Bronchial epithelial cell (primary cell): Measurements from ENCODE around the gene PEX10. TPM values are rescaled to one million over a fixed set of nuclear protein-coding genes. Genes with fewer than 3 reads are reported as not detected.
A peak's percentile ranks its signal among the peaks of the same experiment; 100 is the strongest.

Experiments
- DNase-seq: peaks from one replicate; pipeline ENCODE4 v3.0.0-alpha.2; 2010; ENCODE audit warnings: low read depth
- FAIRE-seq: peaks from 2 replicates; lab custom pipeline; 2011; peaks lifted over from hg19 to GRCh38; lab: Jason Lieb, UNC
- H3K27me3 ChIP-seq: 2 replicates; pipeline ENCODE4 v1.5.1; 2011; ENCODE audit warnings: low read length; ENCODE audit not compliant: control insufficient read depth, insufficient read depth
- H3K36me3 ChIP-seq: 2 replicates; pipeline ENCODE4 v1.5.1; 2011; ENCODE audit warnings: low read length; ENCODE audit not compliant: control insufficient read depth, insufficient read depth
- H3K4me3 ChIP-seq: 2 replicates; pipeline ENCODE4 v1.5.1; 2011; ENCODE audit warnings: mild to moderate bottlenecking, low read depth, low read length, control low read depth
- CTCF ChIP-seq: IDR thresholded peaks from 2 replicates; pipeline ENCODE4 v1.5.1; 2011; ENCODE audit warnings: mild to moderate bottlenecking, moderate library complexity, low read length, control low read depth, inconsistent platforms; ENCODE audit not compliant: insufficient read depth, severe bottlenecking
- total RNA-seq: library from RNA; depleted of rRNA; stranded (reverse); fragments of >200 nt; gene quantifications from 2 replicates; pipeline ENCODE4 v1.2.1, GENCODE V29; 2014

Gene PEX10
- total RNA-seq, 1 donor from 2014 or later = 30.0 TPM

- Histone ChIP-seq H3K36me3 (peaks cover 3% of the 10 kb centered on the region), H3K27me3 (no peaks in the 10 kb centered on the region), H3K4me3 (no peak overlapping the region)
- DNase-seq = no peak
- TF ChIP-seq CTCF = no peak
- no peak for FAIRE-seq
Observed at GRCh38 chr1:2388004-2388913, 24.1 kb downstream of the PEX10 start.

DNA sequence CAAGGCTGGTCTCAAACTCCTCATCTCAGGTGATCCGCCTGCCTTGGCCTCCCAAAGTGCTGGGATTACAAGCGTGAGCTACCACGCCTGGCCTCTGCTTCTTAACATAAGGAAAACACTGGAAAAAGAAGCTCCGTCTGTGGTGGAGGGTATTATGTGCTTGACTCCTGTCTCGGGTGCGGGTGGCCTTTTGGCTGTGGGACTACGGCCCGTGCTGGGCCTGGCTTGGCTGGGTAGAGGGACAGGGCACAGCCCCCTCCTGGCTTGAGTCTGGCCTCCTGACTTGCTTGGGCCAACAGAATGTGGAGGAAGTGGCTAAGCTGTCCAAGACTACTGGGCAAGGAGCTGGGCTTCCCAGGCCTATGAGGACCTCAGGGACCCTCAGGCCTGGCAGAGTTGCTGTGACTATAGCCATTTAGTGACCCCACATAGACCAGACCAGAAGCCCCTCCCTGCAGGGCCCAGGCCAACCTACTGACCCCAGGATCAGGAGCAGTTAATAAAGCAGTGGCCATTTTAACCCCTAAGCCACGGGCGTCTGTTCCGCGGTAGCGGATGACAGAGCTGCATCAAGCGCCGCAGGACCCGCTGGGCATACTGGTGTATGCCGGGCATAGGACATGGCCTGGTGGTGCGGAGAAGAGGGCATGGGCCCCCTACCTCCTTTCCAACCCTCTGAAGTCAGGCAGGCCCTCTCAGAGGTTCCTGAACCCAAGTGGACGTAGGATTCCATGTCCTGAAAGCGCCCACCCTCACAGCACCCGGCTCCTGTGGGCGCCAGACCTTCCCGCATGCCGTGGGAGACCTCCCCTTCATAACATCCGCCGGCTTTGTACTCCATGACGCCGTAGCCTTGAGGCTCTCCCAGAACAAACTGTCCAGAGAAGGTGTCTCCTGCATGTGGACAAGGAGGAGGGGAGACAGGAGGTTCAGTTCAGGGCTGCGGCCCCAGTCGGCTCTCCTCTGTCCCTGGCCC is 25.4 kb downstream of the PEX10 start:
- H3K36me3 ChIP-seq = peaks cover 3% of the 10 kb centered on the region
- no peak overlapping the region for H3K4me3 ChIP-seq
- no peak for TF ChIP-seq CTCF
- no peak for DNase-seq
- H3K27me3 ChIP-seq = no peaks in the 10 kb centered on the region
- no peak for FAIRE-seq

DNA sequence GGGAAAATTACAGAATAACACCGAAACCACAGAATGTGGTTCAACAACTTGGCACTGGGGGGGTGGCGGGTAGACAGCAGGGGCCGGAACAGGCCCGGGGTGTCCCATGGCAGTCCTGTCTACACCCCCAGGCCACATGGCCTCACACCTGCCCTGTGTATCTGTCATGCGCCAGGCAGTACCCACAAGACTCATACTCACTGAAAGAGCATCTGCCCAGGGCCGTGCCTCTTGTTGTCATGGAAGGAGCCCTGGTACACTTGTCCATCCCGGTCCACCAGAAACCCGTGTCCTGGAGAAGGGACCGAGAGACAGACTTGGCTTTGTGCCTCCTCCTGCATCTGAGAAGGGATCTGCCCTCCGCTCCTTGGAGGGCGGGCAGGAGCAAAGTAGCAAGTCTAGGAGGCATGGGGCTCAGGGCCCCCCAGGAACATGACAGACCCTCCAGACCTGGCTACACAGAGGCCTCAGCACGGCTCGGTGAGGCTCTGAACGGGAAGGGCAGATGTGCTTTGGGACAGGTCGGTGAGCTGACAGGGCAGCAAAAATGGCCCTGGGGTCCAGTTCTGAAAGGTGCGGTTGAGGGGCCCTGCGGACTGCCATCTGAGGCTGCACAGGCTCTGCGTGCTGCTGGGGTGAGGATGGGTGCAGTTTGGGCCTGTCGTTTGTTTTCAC is 26.6 kb downstream of the PEX10 start:
- FAIRE-seq (no peak), DNase-seq (no peak)
- Histone ChIP-seq H3K4me3 (no peak overlapping the region), H3K27me3 (no peaks in the 10 kb centered on the region), H3K36me3 (peaks cover 3% of the 10 kb centered on the region)
- no peak for TF ChIP-seq CTCF

DNA sequence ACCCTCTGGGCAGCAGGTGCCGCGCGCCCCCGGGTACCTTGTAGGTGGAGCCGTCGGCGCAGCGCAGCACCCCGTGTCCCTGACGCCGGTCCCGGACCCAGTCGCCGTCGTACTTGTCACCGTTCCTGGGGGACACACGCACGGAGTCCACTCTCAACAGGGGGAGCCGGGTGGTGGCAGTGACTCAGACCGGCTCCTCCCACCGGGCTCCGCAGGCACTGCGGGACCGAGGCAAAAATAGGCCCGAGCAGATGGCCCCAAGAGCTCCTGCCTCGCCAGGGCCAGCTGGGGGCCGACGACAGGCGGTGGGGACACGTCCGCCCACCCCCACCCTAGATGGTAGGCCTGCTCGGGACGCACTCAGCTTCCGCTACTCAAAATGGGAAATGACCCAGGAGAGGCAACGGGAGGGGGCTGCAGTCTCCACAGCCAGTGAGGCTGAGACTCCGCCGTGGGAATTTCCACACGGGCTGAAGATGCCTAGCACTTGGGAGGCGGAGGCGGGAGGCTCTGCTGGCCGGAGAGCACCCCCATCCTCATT is 27.4 kb downstream of the PEX10 start:
- Histone ChIP-seq H3K27me3 (no peaks in the 10 kb centered on the region), H3K4me3 (no peak overlapping the region), H3K36me3 (peaks cover 3% of the 10 kb centered on the region)
- TF ChIP-seq CTCF = no peak
- FAIRE-seq = no peak
- DNase-seq = no peak

DNA sequence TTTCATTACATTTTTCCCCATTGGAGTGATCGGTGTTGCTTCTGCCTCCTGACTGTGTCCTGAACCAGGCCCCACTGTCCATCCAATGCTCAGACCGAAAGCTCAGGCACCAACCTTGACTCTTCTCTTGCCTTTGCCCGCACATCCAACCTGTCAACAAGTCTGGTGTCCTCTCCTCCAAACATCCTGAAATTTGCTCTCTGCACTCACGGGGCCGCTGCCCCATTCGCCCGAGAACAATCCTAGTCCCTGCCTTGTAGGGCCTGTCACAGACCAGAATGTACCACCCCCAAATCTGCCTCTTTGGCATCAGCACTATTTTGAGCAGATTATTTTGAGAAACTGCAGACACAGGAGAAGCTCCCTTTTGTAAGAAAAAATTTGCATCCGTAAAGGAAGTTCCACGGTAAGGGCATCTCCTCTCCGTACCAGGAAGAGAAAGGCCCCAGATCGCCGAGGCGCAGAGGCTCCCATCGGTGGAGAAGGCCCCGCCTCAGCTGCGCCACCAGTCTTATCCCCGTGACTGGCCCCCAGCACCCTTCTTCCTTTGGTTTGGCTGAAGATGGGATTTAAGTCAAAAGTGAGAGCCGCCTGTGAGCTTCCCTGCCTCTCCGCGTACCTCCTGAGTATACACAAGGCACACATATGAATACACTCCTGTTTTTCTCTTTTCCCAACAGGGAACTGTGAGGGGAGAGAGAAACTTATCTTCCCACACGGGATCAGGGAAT is 28.1 kb downstream of the PEX10 start:
- Histone ChIP-seq H3K27me3 (no peaks in the 10 kb centered on the region), H3K36me3 (peaks cover 3% of the 10 kb centered on the region), H3K4me3 (no peak overlapping the region)
- peak; percentile 87 for FAIRE-seq
- no peak for DNase-seq
- TF ChIP-seq CTCF = no peak
